HG02588 (cell line): ENCODE data around the gene ARL10.

Experiments
- ATAC-seq: cut with Tn5 transposase; IDR thresholded peaks from one replicate; pipeline ENCODE4 v1.9.1; 2021; ENCODE audit warnings: mild to moderate bottlenecking, moderate library complexity; ENCODE audit not compliant: unreplicated experiment

ARL10 gene

GRCh38 chr5:176361437-176362232 is 3.7 kb upstream of the ARL10 start, which contains the start of gene KIAA1191:
TSS of gene KIAA1191 (minus strand) at chr5:176361764. CDS start at chr5:176359508, 2,256 bp downstream.
- ATAC-seq, result peak; percentile 85

- ATAC-seq, result peak; percentile 12
These were observed 3.1 kb upstream of the ARL10 start for GRCh38 chr5:176362233-176362490.

GRCh38 chr5:176364765-176365350 is 429 bp upstream of the ARL10 start:
- ATAC-seq, result no peak

- no peak for ATAC-seq
These were observed 1.1 kb downstream of the ARL10 start for GRCh38 chr5:176366232-176366894.

- no peak for ATAC-seq
These were observed 3.4 kb downstream of the ARL10 start for GRCh38 chr5:176368726-176369125.

GRCh38 chr5:176369934-176370711 is 4.8 kb downstream of the ARL10 start:
- ATAC-seq, result no peak

GRCh38 chr5:176371621-176372539 is 6.6 kb downstream of the ARL10 start:
- ATAC-seq, result no peak

- ATAC-seq, result no peak
These were observed 8.0 kb downstream of the ARL10 start for GRCh38 chr5:176373100-176373818.

- ATAC-seq, result no peak
These were observed 14.6 kb downstream of the ARL10 start for GRCh38 chr5:176379881-176380280.

- ATAC-seq, result no peak
These were observed 16.1 kb downstream of the ARL10 start for GRCh38 chr5:176381423-176381822.

- ATAC-seq, result no peak
These were observed 16.7 kb downstream of the ARL10 start for GRCh38 chr5:176381979-176382378.

GRCh38 chr5:176382721-176383120 is 17.4 kb downstream of the ARL10 start:
- no peak for ATAC-seq

- no peak for ATAC-seq
These were observed 18.1 kb downstream of the ARL10 start for GRCh38 chr5:176383248-176383905.

- no peak for ATAC-seq
These were observed 18.7 kb downstream of the ARL10 start for GRCh38 chr5:176383961-176384360.

GRCh38 chr5:176384366-176384930 is 19.2 kb downstream of the ARL10 start:
- ATAC-seq, result no peak

GRCh38 chr5:176384991-176385390 is 19.7 kb downstream of the ARL10 start:
- no peak for ATAC-seq

- no peak for ATAC-seq
These were observed 21.2 kb downstream of the ARL10 start for GRCh38 chr5:176386491-176386890.

- ATAC-seq, result no peak
These were observed 22.2 kb downstream of the ARL10 start for GRCh38 chr5:176387384-176387925.
